Endothelial cell (in vitro differentiated cells): Measurements from ENCODE around the gene MPHOSPH6. TPM values are rescaled to one million over a fixed set of nuclear protein-coding genes. Genes with fewer than 3 reads are reported as not detected.

Source experiments
- DNase-seq: peaks from one replicate; pipeline ENCODE4 v3.0.0; 2021; ENCODE audit warnings: low spot score
- H3K27ac Mint-ChIP-seq: one replicate; pipeline ENCODE4 v1.8.0; 2021; ENCODE audit warnings: mixed read lengths, inconsistent platforms; ENCODE audit not compliant: unreplicated experiment
- H3K27me3 Mint-ChIP-seq: one replicate; pipeline ENCODE4 v1.8.0; 2021; ENCODE audit warnings: mild to moderate bottlenecking, moderate library complexity, mixed read lengths, inconsistent platforms; ENCODE audit not compliant: unreplicated experiment
- H3K36me3 Mint-ChIP-seq: one replicate; pipeline ENCODE4 v1.8.0; 2021; ENCODE audit warnings: mild to moderate bottlenecking, low read depth, mixed read lengths, inconsistent platforms; ENCODE audit not compliant: unreplicated experiment
- H3K4me1 Mint-ChIP-seq: one replicate; pipeline ENCODE4 v1.8.0; 2021; ENCODE audit warnings: mild to moderate bottlenecking, mixed read lengths, inconsistent platforms; ENCODE audit not compliant: unreplicated experiment
- H3K4me3 Mint-ChIP-seq: one replicate; pipeline ENCODE4 v1.8.0; 2021; ENCODE audit warnings: mild to moderate bottlenecking, mixed read lengths, inconsistent platforms; ENCODE audit not compliant: unreplicated experiment
- H3K9me3 Mint-ChIP-seq: one replicate; pipeline ENCODE4 v1.8.0; 2021; ENCODE audit warnings: mixed read lengths, inconsistent platforms; ENCODE audit not compliant: unreplicated experiment
- total RNA-seq: library from RNA; stranded (reverse); fragmentation: NEBNext Ultra II Directional; extraction: Animal tissue kit (Norgen Biotek cat#: 25700); gene quantifications from one replicate; pipeline ENCODE4 v1.2.1, GENCODE V29; 2021; ENCODE audit not compliant: unreplicated experiment
- TF ChIP-seq, protein P1 (sequence below): fragments of 200-600 bp; sonication (generic); IDR thresholded peaks from one replicate; pipeline ENCODE4 v1.5.0; 2021; ENCODE audit warnings: antibody characterized with exemption; ENCODE audit not compliant: unreplicated experiment

Gene MPHOSPH6
- total RNA-seq, 1 donor from 2014 or later = 18.5 TPM

DNA sequence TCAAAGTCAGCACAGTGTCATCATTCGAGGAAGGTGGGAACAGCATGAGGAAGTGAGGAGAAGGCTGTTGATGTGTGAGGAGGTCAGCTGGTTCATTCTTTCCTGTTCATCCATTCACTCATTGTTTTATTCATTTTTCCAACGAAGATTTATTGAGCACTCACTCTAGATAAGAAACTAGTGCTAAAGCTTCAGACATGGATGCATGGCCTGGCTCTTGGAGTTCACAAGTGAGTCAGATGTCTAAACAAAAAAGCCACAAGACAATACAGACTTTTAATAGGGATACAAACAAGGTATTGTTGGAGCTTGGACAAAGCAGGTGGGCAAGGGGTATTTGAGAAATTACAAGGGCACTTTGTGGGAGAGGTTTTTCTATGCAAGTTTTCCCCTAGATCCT, 31.3 kb upstream of the MPHOSPH6 start:
- Mint-ChIP-seq H3K36me3 (no peaks in the 10 kb centered on the region), H3K27ac (no peak overlapping the region), H3K27me3 (peaks cover 2% of the 10 kb centered on the region), H3K4me1 (peaks cover 3% of the 10 kb centered on the region), H3K9me3 (no peaks in the 10 kb centered on the region), H3K4me3 (no peak overlapping the region)
- TF ChIP-seq, protein P1, sequence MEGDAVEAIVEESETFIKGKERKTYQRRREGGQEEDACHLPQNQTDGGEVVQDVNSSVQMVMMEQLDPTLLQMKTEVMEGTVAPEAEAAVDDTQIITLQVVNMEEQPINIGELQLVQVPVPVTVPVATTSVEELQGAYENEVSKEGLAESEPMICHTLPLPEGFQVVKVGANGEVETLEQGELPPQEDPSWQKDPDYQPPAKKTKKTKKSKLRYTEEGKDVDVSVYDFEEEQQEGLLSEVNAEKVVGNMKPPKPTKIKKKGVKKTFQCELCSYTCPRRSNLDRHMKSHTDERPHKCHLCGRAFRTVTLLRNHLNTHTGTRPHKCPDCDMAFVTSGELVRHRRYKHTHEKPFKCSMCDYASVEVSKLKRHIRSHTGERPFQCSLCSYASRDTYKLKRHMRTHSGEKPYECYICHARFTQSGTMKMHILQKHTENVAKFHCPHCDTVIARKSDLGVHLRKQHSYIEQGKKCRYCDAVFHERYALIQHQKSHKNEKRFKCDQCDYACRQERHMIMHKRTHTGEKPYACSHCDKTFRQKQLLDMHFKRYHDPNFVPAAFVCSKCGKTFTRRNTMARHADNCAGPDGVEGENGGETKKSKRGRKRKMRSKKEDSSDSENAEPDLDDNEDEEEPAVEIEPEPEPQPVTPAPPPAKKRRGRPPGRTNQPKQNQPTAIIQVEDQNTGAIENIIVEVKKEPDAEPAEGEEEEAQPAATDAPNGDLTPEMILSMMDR = no peak
- no peak for DNase-seq

GRCh38 chr16:82199209-82199608, 29.2 kb upstream of the MPHOSPH6 start:
- Mint-ChIP-seq H3K4me3 (no peak overlapping the region), H3K36me3 (no peaks in the 10 kb centered on the region), H3K4me1 (peaks cover 7% of the 10 kb centered on the region), H3K9me3 (no peaks in the 10 kb centered on the region), H3K27ac (no peak overlapping the region), H3K27me3 (peaks cover 2% of the 10 kb centered on the region)
- no peak for DNase-seq
- TF ChIP-seq, protein P1 = no peak

DNA sequence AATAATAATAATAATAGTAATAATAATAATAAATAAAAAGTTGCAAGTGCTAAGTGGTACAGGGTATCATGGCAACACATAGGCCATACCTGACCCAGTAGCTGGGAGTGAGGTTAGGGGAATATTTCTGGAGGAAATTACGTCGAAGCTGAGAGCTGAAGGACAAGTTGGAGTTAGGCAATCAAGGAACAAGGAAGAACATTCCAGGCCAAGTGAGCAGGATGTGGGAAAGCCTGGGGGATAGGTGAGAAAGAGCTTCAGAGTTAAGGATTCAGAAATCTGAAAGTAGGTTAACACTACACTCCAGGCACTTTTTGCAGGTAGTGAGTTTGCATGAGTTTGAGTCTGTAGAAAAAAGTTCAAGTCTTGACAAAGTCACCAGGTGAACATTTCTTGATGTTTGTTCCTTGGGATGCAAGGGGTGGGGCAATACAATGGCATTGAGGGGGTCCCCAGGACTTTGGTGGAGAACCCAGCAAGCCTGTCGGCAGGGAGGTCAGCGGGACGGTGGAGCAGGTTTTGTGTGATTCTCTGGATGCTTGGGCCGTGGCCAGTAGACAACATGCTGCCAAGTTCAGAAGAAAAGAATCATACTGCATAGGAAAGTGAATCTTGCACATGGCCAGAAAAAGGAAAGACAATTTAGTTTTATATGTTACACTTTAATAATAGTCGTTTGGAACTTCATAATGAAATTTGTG, 27.7 kb upstream of the MPHOSPH6 start:
- peaks cover 2% of the 10 kb centered on the region for H3K27me3 Mint-ChIP-seq
- no peaks in the 10 kb centered on the region for H3K36me3 Mint-ChIP-seq
- no peak overlapping the region for H3K4me3 Mint-ChIP-seq
- no peak for DNase-seq
- TF ChIP-seq, protein P1 = no peak
- no peak overlapping the region for H3K27ac Mint-ChIP-seq
- H3K4me1 Mint-ChIP-seq = peaks cover 13% of the 10 kb centered on the region
- no peaks in the 10 kb centered on the region for H3K9me3 Mint-ChIP-seq

DNA sequence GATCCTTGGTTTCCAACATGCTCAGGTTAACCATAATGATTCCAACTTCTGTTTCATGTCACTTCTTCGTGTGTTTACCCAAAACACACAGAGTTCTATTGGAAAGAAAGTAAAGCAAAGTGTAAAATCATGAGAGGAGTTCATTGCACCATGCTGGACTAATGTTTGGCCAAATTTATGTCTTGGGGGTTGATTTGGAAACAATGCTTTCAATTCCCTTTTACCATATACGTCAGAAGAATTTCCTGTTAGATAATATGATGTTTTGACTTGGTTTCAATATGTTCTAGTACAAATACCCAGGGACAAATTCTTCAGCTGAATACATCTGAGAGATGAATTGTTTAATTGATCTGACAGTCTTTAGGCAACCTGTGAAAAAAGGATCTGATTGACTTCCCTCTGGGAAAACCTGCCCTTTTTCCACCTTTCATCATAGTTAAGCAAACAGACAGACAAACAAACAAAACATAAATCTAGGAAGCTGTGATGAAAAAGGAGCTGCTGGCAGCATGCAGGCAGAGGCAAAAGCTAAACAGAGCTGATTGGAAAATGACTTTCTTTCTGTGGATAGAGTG, 26.0 kb upstream of the MPHOSPH6 start:
- TF ChIP-seq, protein P1 = no peak
- H3K27me3 Mint-ChIP-seq = peaks cover 2% of the 10 kb centered on the region
- no peak for DNase-seq
- H3K27ac Mint-ChIP-seq = no peak overlapping the region
- H3K4me3 Mint-ChIP-seq = no peak overlapping the region
- no peaks in the 10 kb centered on the region for H3K36me3 Mint-ChIP-seq
- H3K9me3 Mint-ChIP-seq = no peaks in the 10 kb centered on the region
- H3K4me1 Mint-ChIP-seq = peaks cover 14% of the 10 kb centered on the region

DNA sequence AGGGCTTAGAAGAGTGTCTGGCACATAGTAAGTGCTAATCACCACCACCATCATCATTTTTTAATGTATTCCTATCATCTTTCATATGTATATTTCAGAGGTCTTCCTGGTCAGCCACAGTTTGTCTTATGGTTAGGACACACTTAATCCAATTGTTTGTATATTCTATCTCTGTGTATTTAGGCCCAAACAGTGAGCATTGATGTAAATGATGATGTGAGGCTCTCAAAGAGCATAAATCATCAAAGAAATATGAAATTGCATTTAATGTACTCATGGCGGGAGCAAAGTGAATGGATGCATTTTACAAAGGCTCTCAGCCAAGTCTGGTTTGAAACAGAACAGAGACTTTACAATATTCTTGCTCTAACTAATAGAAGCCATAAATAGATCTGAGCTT, 24.1 kb upstream of the MPHOSPH6 start:
- Mint-ChIP-seq H3K4me1 (peaks cover 14% of the 10 kb centered on the region), H3K27me3 (peaks cover 2% of the 10 kb centered on the region), H3K4me3 (no peak overlapping the region), H3K9me3 (no peaks in the 10 kb centered on the region), H3K27ac (no peak overlapping the region), H3K36me3 (no peaks in the 10 kb centered on the region)
- no peak for DNase-seq
- TF ChIP-seq, protein P1 = no peak
